HL-60/S4 treated with retinoic acid at 250 ng/mL for 4 days and 3 days (cell line): ENCODE measurements around the gene UBASH3A.

Experiments
- in situ Hi-C: fragments of 300-500 bp; cut with MboI; formaldehyde crosslinking; loops from 2 replicates; pipeline ENCODE4 v1.7.0; 2022; ENCODE audit warnings: low sequenced_read_pairs

Gene UBASH3A

GRCh38 chr21:42388740-42389448 is 14.8 kb upstream of the UBASH3A start:
- in situ Hi-C loops: no loop called here

GRCh38 chr21:42389449-42389835 is 14.3 kb upstream of the UBASH3A start:
- in situ Hi-C loops: no loop called here

- in situ Hi-C loops: no loop called here
These were observed 13.5 kb upstream of the UBASH3A start for GRCh38 chr21:42390193-42390592.

- in situ Hi-C loops: no loop called here
These were observed 13.0 kb upstream of the UBASH3A start for GRCh38 chr21:42390696-42391095.

- in situ Hi-C loops: no loop called here
These were observed 12.4 kb upstream of the UBASH3A start for GRCh38 chr21:42391297-42391696.

GRCh38 chr21:42392731-42393442 is 10.8 kb upstream of the UBASH3A start:
- in situ Hi-C loops: no loop called here

GRCh38 chr21:42393443-42393950 is 10.2 kb upstream of the UBASH3A start:
- in situ Hi-C loops: no loop called here

- in situ Hi-C loops: no loop called here
These were observed 8.4 kb upstream of the UBASH3A start for GRCh38 chr21:42395302-42395701.

GRCh38 chr21:42395905-42396651 is 7.6 kb upstream of the UBASH3A start, which contains the start of gene TMPRSS3:
Gene TMPRSS3 (minus strand): TSS chr21:42396052. CDS start chr21:42395417, 635 bp downstream.
- in situ Hi-C loops: no loop called here

- in situ Hi-C loops: no loop called here
These were observed 6.6 kb upstream of the UBASH3A start for GRCh38 chr21:42396799-42397745.

GRCh38 chr21:42397746-42398394 is 5.8 kb upstream of the UBASH3A start:
- in situ Hi-C loops: no loop called here

- in situ Hi-C loops: no loop called here
These were observed 5.2 kb upstream of the UBASH3A start for GRCh38 chr21:42398436-42399028.

- in situ Hi-C loops: no loop called here
These were observed 3.2 kb upstream of the UBASH3A start for GRCh38 chr21:42400525-42400924.

GRCh38 chr21:42401154-42401553 is 2.5 kb upstream of the UBASH3A start:
- in situ Hi-C loops: no loop called here

GRCh38 chr21:42401820-42402251 is 1.9 kb upstream of the UBASH3A start:
- in situ Hi-C loops: no loop called here

GRCh38 chr21:42404539-42404938 is 837 bp downstream of the UBASH3A start:
- in situ Hi-C loops: no loop called here

GRCh38 chr21:42405064-42406013 is 1.6 kb downstream of the UBASH3A start:
- in situ Hi-C loops: no loop called here

- in situ Hi-C loops: no loop called here
These were observed 2.5 kb downstream of the UBASH3A start for GRCh38 chr21:42406201-42406621.
